K562 (cell line): ENCODE results near the gene ZBED4. TPM values are rescaled to one million over a fixed set of nuclear protein-coding genes. Genes with fewer than 3 reads are reported as not detected.

Source experiments
- ARID1B ChIP-seq: fragments of 450-650 bp; IDR thresholded peaks from 2 replicates; pipeline ENCODE4 v1.6.1; 2016; ENCODE audit warnings: antibody characterized with exemption, mild to moderate bottlenecking, inconsistent platforms
- CTBP1 ChIP-seq: fragments of 450-650 bp; IDR thresholded peaks from 2 replicates; pipeline ENCODE4 v1.6.1; 2016; ENCODE audit warnings: borderline replicate concordance
- DNMT1 ChIP-seq: fragments of 450-650 bp; IDR thresholded peaks from 2 replicates; pipeline ENCODE4 v1.6.1; 2016; ENCODE audit warnings: antibody characterized with exemption, mild to moderate bottlenecking
- ETV5 ChIP-seq: sonication (generic); formaldehyde crosslinking; IDR thresholded peaks from 2 replicates; pipeline ENCODE4 v1.4.0; 2020; ENCODE audit warnings: low read depth, mild to moderate bottlenecking, missing genetic modification reagents
- HSF4 ChIP-seq: fragments of 250-450 bp; sonication (Bioruptor Pico); IDR thresholded peaks from 2 replicates; pipeline ENCODE4 v2.1.2; 2022; ENCODE audit warnings: mild to moderate bottlenecking, moderate library complexity, borderline replicate concordance
- MCM7 ChIP-seq, 2 experiments: fragments of 450-650 bp; IDR thresholded peaks; 2 replicates each; pipeline ENCODE4 v1.6.1; 2016 to 2018
- NR2C2 ChIP-seq, 2 experiments: fragments of 200-800 bp in 1 of 2; sonication (Bioruptor generic) in 1 of 2; sonication (generic) in 1 of 2; formaldehyde crosslinking in 1 of 2; IDR thresholded peaks; 2 replicates each; pipeline versions ENCODE4 v1.6.1 to v1.8.0; 2016 to 2022; ENCODE audit warnings: mild to moderate bottlenecking in 1 of 2, missing compliant biosample characterization in 1 of 2, missing genetic modification characterization in 1 of 2, missing genetic modification reagents in 1 of 2
- PTBP1 ChIP-seq: fragments of 200-400 bp; formaldehyde crosslinking; IDR thresholded peaks from 2 replicates; pipeline ENCODE4 v1.6.1; 2017; ENCODE audit warnings: low read depth, low read length
- PTRF ChIP-seq: fragments of 450-650 bp; IDR thresholded peaks from 2 replicates; pipeline ENCODE4 v1.6.1; 2016; ENCODE audit warnings: mild to moderate bottlenecking, missing genetic modification characterization, missing compliant biosample characterization
- SPI1 ChIP-seq: IDR thresholded peaks from 2 replicates; pipeline ENCODE4 v1.6.1; 2011; ENCODE audit warnings: low read depth, low read length, control low read depth, borderline replicate concordance
- TEAD1 ChIP-seq, 2 experiments: fragments of 450-650 bp in 1 of 2; sonication (generic) in 1 of 2; formaldehyde crosslinking; IDR thresholded peaks; 2 replicates each; pipeline versions ENCODE4 v1.4.0 to v1.8.0; 2020 to 2022; ENCODE audit warnings: mild to moderate bottlenecking in 2 of 2, missing genetic modification reagents in 1 of 2
- ZNF12 ChIP-seq: sonication (generic); formaldehyde crosslinking; IDR thresholded peaks from 2 replicates; pipeline ENCODE4 v1.4.0; 2020; ENCODE audit warnings: mild to moderate bottlenecking, missing genetic modification reagents
- ZNF586 ChIP-seq: fragments of 450-650 bp; formaldehyde crosslinking; conservative IDR thresholded peaks from 2 replicates; pipeline ENCODE4 v1.4.0; 2020; ENCODE audit warnings: mild to moderate bottlenecking, moderate library complexity
- polyA plus RNA-seq, 8 experiments: library from polyadenylated mRNA; depleted of rRNA in 4 of 8; stranded (reverse) in 5 of 8; unstranded in 3 of 8; fragments of >200 nt; fragmentation: Nextera tagmentation in 2 of 8; fragmentation: Illumina TruSeq in 1 of 8; extraction: Ambion mirVana in 2 of 8; extraction: Trizol in 1 of 8; gene quantifications; 2 replicates each; pipeline versions ENCODE4 v1.2.1 to v1.2.3, GENCODE V29; 2011 to 2014; ENCODE audit warnings: inconsistent platforms in 1 of 8, missing spikeins in 1 of 8
- total RNA-seq, 7 experiments: library from RNA; depleted of rRNA in 6 of 7; stranded (reverse); fragments of >200 nt in 6 of 7; fragmentation: Illumina TruSeq in 2 of 7; extraction: Trizol in 2 of 7; gene quantifications; 2 replicates each; pipeline versions ENCODE4 v1.2.1 to v1.2.3, GENCODE V29; 2011 to 2021; ENCODE audit warnings: low replicate concordance in 1 of 7
- TF ChIP-seq, protein P1 (sequence below), 2 experiments: fragments of 450-650 bp in 1 of 2; sonication (generic) in 1 of 2; formaldehyde crosslinking in 1 of 2; IDR thresholded peaks; 2 replicates each; pipeline versions ENCODE4 v1.7.1 to v1.9.0; 2016 to 2022; ENCODE audit warnings: inconsistent platforms in 1 of 2, mild to moderate bottlenecking in 1 of 2, missing genetic modification reagents in 1 of 2
- TF ChIP-seq, protein P2 (sequence below), 2 experiments: IDR thresholded peaks; 2 replicates each; pipeline ENCODE4 v1.6.1; 2012; ENCODE audit warnings: improper control_type of control experiment in 2 of 2, low read depth in 2 of 2, low read length in 2 of 2, borderline replicate concordance in 1 of 2

Gene ZBED4
- total and polyA plus RNA-seq, 9 of the 15 experiments (the other 6 are each of a cell fraction or from before 2014, with no cell fraction given): 1.5 to 16.8 (median 7.4) TPM

DNA sequence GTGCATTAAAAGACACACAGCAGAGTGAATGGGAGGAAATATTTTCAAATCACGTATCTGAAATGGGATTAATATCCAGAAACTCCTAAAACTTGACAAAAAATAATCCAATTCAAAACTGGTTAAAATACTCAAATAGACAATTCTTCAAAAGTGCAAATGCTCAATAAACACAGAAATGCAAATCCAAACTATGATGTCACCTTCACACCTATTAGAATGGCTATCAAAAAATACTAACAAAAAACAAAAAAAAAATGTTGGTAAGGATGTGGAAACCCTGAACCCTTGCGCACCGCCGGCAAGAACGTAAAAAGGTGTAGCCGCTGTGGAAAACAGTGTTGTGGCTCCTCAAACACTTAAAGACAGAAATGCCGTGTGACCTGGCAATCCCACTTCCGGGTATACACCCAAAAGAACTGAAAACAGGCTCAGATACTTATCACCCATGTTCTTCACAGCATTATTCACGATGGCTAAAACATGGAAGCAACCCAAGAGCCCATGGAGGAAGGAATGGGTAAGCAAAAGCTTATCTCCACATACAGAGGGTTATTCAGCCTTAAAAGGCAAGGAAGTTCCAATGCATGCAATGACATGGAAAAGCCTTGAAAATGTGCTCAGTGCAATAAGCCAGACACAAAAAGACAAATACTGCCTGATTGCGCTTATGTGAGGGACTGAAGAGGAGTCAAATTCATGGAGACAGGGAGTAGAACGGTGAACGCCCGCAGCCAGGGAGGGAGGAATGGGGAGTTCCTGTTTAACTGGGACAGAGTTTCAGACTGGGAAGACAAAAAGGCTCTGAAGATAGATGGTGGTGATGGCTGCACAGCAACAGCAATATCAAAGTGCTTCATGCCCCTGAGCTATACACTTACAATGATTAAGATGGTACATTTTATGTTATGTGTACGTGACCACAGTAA lies 45.6 kb upstream of the ZBED4 start (continued):
- TF ChIP-seq, protein P1, sequence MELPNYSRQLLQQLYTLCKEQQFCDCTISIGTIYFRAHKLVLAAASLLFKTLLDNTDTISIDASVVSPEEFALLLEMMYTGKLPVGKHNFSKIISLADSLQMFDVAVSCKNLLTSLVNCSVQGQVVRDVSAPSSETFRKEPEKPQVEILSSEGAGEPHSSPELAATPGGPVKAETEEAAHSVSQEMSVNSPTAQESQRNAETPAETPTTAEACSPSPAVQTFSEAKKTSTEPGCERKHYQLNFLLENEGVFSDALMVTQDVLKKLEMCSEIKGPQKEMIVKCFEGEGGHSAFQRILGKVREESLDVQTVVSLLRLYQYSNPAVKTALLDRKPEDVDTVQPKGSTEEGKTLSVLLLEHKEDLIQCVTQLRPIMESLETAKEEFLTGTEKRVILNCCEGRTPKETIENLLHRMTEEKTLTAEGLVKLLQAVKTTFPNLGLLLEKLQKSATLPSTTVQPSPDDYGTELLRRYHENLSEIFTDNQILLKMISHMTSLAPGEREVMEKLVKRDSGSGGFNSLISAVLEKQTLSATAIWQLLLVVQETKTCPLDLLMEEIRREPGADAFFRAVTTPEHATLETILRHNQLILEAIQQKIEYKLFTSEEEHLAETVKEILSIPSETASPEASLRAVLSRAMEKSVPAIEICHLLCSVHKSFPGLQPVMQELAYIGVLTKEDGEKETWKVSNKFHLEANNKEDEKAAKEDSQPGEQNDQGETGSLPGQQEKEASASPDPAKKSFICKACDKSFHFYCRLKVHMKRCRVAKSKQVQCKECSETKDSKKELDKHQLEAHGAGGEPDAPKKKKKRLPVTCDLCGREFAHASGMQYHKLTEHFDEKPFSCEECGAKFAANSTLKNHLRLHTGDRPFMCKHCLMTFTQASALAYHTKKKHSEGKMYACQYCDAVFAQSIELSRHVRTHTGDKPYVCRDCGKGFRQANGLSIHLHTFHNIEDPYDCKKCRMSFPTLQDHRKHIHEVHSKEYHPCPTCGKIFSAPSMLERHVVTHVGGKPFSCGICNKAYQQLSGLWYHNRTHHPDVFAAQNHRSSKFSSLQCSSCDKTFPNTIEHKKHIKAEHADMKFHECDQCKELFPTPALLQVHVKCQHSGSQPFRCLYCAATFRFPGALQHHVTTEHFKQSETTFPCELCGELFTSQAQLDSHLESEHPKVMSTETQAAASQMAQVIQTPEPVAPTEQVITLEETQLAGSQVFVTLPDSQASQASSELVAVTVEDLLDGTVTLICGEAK (IDR thresholded peaks at IDR 0.05): peak; percentile 40; the same call in 1 of the 2 replicates
- TF ChIP-seq, protein P1 (CRISPR knock-in tag; IDR thresholded peaks at IDR 0.05): no peak
- no peak for TF ChIP-seq DNMT1
- TF ChIP-seq MCM7 (IDR thresholded peaks at IDR 0.05): no peak
- TF ChIP-seq ETV5 (CRISPR knock-in tag): peak; percentile 66; the same call in 1 of the 2 replicates
- no peak for TF ChIP-seq PTBP1
- no peak for TF ChIP-seq HSF4 (CRISPR knock-in tag)
- TF ChIP-seq NR2C2 (CRISPR knock-in tag; IDR thresholded peaks at IDR 0.05): no peak
- TF ChIP-seq NR2C2 (tag; IDR thresholded peaks at IDR 0.05): peak; percentile 57; the same call in 1 of the 2 replicates
- TF ChIP-seq SPI1: peak; percentile 24; the same call in 1 of the 2 replicates
- peak; percentile 21 to 66; a peak in 1 of 4 replicates for TF ChIP-seq TEAD1 (CRISPR knock-in tag; IDR thresholded peaks at IDR 0.05)
- peak; percentile 65; the same call in 1 of the 2 replicates for TF ChIP-seq CTBP1
- no peak for TF ChIP-seq ZNF12 (CRISPR knock-in tag)
- no peak for TF ChIP-seq PTRF (tag)
- peak; percentile 88 for TF ChIP-seq ARID1B
- TF ChIP-seq ZNF586 (CRISPR knock-in tag): no peak
- TF ChIP-seq, protein P2, sequence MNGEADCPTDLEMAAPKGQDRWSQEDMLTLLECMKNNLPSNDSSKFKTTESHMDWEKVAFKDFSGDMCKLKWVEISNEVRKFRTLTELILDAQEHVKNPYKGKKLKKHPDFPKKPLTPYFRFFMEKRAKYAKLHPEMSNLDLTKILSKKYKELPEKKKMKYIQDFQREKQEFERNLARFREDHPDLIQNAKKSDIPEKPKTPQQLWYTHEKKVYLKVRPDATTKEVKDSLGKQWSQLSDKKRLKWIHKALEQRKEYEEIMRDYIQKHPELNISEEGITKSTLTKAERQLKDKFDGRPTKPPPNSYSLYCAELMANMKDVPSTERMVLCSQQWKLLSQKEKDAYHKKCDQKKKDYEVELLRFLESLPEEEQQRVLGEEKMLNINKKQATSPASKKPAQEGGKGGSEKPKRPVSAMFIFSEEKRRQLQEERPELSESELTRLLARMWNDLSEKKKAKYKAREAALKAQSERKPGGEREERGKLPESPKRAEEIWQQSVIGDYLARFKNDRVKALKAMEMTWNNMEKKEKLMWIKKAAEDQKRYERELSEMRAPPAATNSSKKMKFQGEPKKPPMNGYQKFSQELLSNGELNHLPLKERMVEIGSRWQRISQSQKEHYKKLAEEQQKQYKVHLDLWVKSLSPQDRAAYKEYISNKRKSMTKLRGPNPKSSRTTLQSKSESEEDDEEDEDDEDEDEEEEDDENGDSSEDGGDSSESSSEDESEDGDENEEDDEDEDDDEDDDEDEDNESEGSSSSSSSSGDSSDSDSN (IDR thresholded peaks at IDR 0.05; ENCODE audit: borderline replicate concordance in 1 of 2, low read depth in 2 of 2, low read length in 2 of 2): 0 out of 4 replicates have a peak, but pooled peaks of 1 of the 2 experiments have one; percentile 19
